Esophagus squamous epithelium (tissue), 4 donors: ENCODE results near the gene TSPAN11.

ENCODE experiments used
- CTCF ChIP-seq, 6 experiments: fragments of 450-650 bp in 4 of 6; fragments of 200-600 bp in 2 of 6; sonication (generic) in 2 of 6; IDR thresholded peaks; one replicate each; pipeline ENCODE4 v1.5.1; 2016 to 2019; ENCODE audit warnings: antibody characterized with exemption in 6 of 6, mild to moderate bottlenecking in 4 of 6, moderate library complexity in 4 of 6
- POLR2A ChIP-seq, 4 donors: fragments of 450-650 bp; IDR thresholded peaks; one replicate each; pipeline ENCODE4 v1.6.1; 2017; ENCODE audit warnings: antibody characterized with exemption in 4 of 4, mild to moderate bottlenecking in 4 of 4, moderate library complexity in 3 of 4

- TF ChIP-seq CTCF (IDR thresholded peaks at IDR 0.05) (no peak), POLR2A (IDR thresholded peaks at IDR 0.05) (no peak)
Observed at GRCh38 chr12:30996752-30997151, 70.2 kb downstream of the TSPAN11 start.
